H1 (cell line): ENCODE measurements around the gene PINLYP. TPM values are rescaled to one million over a fixed set of nuclear protein-coding genes. Genes with fewer than 3 reads are reported as not detected.

Experiments used
- POLR2AphosphoS5 ChIP-seq: IDR thresholded peaks from 2 replicates; pipeline ENCODE4 v1.6.1; 2011; ENCODE audit warnings: low read depth, low read length
- SP4 ChIP-seq: IDR thresholded peaks from 2 replicates; pipeline ENCODE4 v1.6.1; 2012; ENCODE audit warnings: low read length, inconsistent platforms
- polyA plus RNA-seq, 7 experiments: library from polyadenylated mRNA; depleted of rRNA in 3 of 7; stranded (reverse) in 5 of 7; unstranded in 2 of 7; fragments of >200 nt in 5 of 7; fragments of 200-250 nt in 2 of 7; gene quantifications; 1 replicate in 5 of 7; 2 replicates in 1 of 7; 4 replicates in 1 of 7; pipeline versions ENCODE4 v1.2.1 to v1.2.3, GENCODE V29; 2011 to 2013; ENCODE audit warnings: missing spikeins in 2 of 7, mixed read lengths in 2 of 7
- total RNA-seq: library from RNA; stranded (reverse); fragmentation: NEBNext Ultra II Directional; extraction: Animal tissue kit (Norgen Biotek cat#: 25700); gene quantifications from 2 replicates; pipeline ENCODE4 v1.2.1, GENCODE V29; 2021
- TF ChIP-seq, protein P1 (sequence below): IDR thresholded peaks from 2 replicates; pipeline ENCODE4 v1.6.1; 2012; ENCODE audit warnings: low read length, inconsistent platforms

Gene PINLYP
- total and polyA plus RNA-seq, 2 of the 8 experiments (the other 6 are each of a cell fraction or from before 2014, with no cell fraction given), result 7.5 to 31.3 TPM

DNA sequence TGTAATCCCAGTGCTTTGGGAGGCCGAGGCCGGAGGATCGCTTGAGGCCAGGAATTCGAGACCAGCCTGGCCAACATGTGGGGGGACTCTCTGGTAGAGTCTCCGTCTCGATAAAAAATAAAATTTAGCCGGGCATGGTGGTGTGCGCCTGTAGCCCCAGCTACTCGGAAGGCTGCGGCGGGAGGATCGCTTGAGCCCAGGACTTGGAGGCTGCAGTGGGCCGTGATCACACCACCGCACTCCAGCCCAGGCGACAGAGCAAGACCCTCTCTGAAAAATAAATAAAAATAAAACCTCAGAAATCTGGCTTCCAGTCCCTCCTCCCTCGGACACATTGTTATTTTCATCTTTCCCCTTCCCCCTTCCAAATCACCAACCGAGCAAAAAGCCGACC is 20.0 kb downstream of the PINLYP start (continued):
- TF ChIP-seq POLR2AphosphoS5, result no peak
- no peak for TF ChIP-seq SP4
- TF ChIP-seq, protein P1, sequence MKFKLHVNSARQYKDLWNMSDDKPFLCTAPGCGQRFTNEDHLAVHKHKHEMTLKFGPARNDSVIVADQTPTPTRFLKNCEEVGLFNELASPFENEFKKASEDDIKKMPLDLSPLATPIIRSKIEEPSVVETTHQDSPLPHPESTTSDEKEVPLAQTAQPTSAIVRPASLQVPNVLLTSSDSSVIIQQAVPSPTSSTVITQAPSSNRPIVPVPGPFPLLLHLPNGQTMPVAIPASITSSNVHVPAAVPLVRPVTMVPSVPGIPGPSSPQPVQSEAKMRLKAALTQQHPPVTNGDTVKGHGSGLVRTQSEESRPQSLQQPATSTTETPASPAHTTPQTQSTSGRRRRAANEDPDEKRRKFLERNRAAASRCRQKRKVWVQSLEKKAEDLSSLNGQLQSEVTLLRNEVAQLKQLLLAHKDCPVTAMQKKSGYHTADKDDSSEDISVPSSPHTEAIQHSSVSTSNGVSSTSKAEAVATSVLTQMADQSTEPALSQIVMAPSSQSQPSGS, result no peak
